ENCODE measurements around the gene MTHFSD.
"Not testable (repeated sequence)": the region's sequence is repeated elsewhere in the genome, so short reads cannot be mapped to it uniquely, and the experiment has no call there.

Gene MTHFSD

GRCh38 chr16:86554917-86555703, at the start of gene MTHFSD:
Gene MTHFSD (minus strand): TSS chr16:86555235. CDS start chr16:86555184, 51 bp downstream.
- DNase-seq (ENCODE audit: low spot score): peak; percentile 78

GRCh38 chr16:86604436-86605193, 49.6 kb upstream of the MTHFSD start:
- no peak for DNase-seq (ENCODE audit: low spot score)

- no peak for DNase-seq (ENCODE audit: low spot score)
Observed at GRCh38 chr16:86602521-86602920, 47.5 kb upstream of the MTHFSD start.

- DNase-seq (ENCODE audit: low spot score): no peak
Observed at GRCh38 chr16:86601356-86601755, 46.3 kb upstream of the MTHFSD start.

GRCh38 chr16:86598607-86599565, 43.9 kb upstream of the MTHFSD start:
- DNase-seq (ENCODE audit: low spot score): no peak

- DNase-seq (ENCODE audit: low spot score): no peak
Observed at GRCh38 chr16:86597880-86598606, 43.0 kb upstream of the MTHFSD start.

- DNase-seq (ENCODE audit: low spot score): no peak
Observed at GRCh38 chr16:86597126-86597879, 42.3 kb upstream of the MTHFSD start.

GRCh38 chr16:86595983-86596605, 41.1 kb upstream of the MTHFSD start:
- DNase-seq (ENCODE audit: low spot score): no peak

GRCh38 chr16:86594721-86595120, 39.7 kb upstream of the MTHFSD start:
- DNase-seq (ENCODE audit: low spot score): no peak

- no peak for DNase-seq (ENCODE audit: low spot score)
Observed at GRCh38 chr16:86593913-86594620, 39.0 kb upstream of the MTHFSD start.

- no peak for DNase-seq (ENCODE audit: low spot score)
Observed at GRCh38 chr16:86591270-86591669, 36.2 kb upstream of the MTHFSD start.

GRCh38 chr16:86590501-86591144, 35.6 kb upstream of the MTHFSD start:
- no peak for DNase-seq (ENCODE audit: low spot score)

GRCh38 chr16:86587955-86588354, 32.9 kb upstream of the MTHFSD start:
- not testable (repeated sequence) for DNase-seq (ENCODE audit: low spot score)

GRCh38 chr16:86587487-86587886, 32.5 kb upstream of the MTHFSD start:
- no peak for DNase-seq (ENCODE audit: low spot score)

GRCh38 chr16:86585821-86586611, 31.0 kb upstream of the MTHFSD start:
- no peak for DNase-seq (ENCODE audit: low spot score)

GRCh38 chr16:86584726-86585721, 30.0 kb upstream of the MTHFSD start:
- DNase-seq (ENCODE audit: low spot score): no peak

Data from SW480 (cell line).